Upper lobe of left lung (tissue), 6 donors: ENCODE measurements around the gene CD300LB. TPM values are rescaled to one million over a fixed set of nuclear protein-coding genes. Genes with fewer than 3 reads are reported as not detected.

Source experiments
- ATAC-seq, 2 donors: fragments of 200-7000 bp; cut with Tn5 transposase; one replicate each; pipeline ENCODE4 v1.9.1; 2022; ENCODE audit warnings: mild to moderate bottlenecking in 2 of 2, moderate library complexity in 2 of 2; ENCODE audit not compliant: low FRiP score in 2 of 2
- DNase-seq, 2 donors: peaks; one replicate each; pipeline ENCODE4 v3.0.0-alpha.2; 2019 to 2020
- H3K27ac ChIP-seq, 4 donors: fragments of 200-600 bp; sonication (generic); one replicate each; pipeline ENCODE4 v1.5.1; 2016 to 2019
- H3K27me3 ChIP-seq, 4 donors: fragments of 200-600 bp; sonication (generic); one replicate each; pipeline ENCODE4 v1.5.1; 2017 to 2019
- H3K36me3 ChIP-seq, 4 donors: fragments of 200-600 bp; sonication (generic); one replicate each; pipeline ENCODE4 v1.5.1; 2016 to 2019
- H3K4me1 ChIP-seq, 4 donors: fragments of 200-600 bp; sonication (generic); one replicate each; pipeline ENCODE4 v1.5.1; 2018 to 2019
- H3K4me3 ChIP-seq, 4 donors: fragments of 200-600 bp; sonication (generic); one replicate each; pipeline ENCODE4 v1.5.1; 2017 to 2019; ENCODE audit warnings: mild to moderate bottlenecking in 2 of 4, moderate library complexity in 1 of 4
- H3K9me3 ChIP-seq, 4 donors: fragments of 200-600 bp; sonication (generic); one replicate each; pipeline ENCODE4 v1.5.1; 2018 to 2019
- EP300 ChIP-seq, 4 donors: sonication (generic); formaldehyde crosslinking; IDR thresholded peaks; one replicate each; pipeline ENCODE4 v1.5.1; 2017; ENCODE audit warnings: antibody characterized with exemption in 4 of 4, control low read depth in 2 of 4
- POLR2A ChIP-seq, 4 donors: fragments of 450-650 bp; IDR thresholded peaks; one replicate each; pipeline ENCODE4 v1.5.1; 2016 to 2017; ENCODE audit warnings: antibody characterized with exemption in 4 of 4, mild to moderate bottlenecking in 2 of 4
- POLR2AphosphoS5 ChIP-seq, 2 donors: sonication (generic); formaldehyde crosslinking; IDR thresholded peaks; one replicate each; pipeline ENCODE4 v1.5.1; 2017; ENCODE audit warnings: antibody characterized with exemption in 2 of 2
- WGBS, 2 donors: methylation state at CpG; one replicate each; pipeline ENCODE4 v1.1.5; 2017 to 2018; 5-methylcytosine and 5-hydroxymethylcytosine counted together
- total RNA-seq, 6 donors: library from RNA; depleted of rRNA in 4 of 6; stranded (reverse); fragments of >200 nt in 4 of 6; gene quantifications; one replicate each; pipeline versions ENCODE4 v1.1.0 to v1.2.1, GENCODE V29; 2016 to 2021
- TF ChIP-seq, protein P1 (sequence below), 6 experiments: fragments of 450-650 bp in 4 of 6; fragments of 200-600 bp in 2 of 6; sonication (generic) in 2 of 6; IDR thresholded peaks; one replicate each; pipeline ENCODE4 v1.5.1; 2016 to 2019; ENCODE audit warnings: antibody characterized with exemption in 6 of 6
- donor health status: DM: no; HTN: no; CAD: no; lungs with moderate emphysema.
- donor health status: DM: no; HTN: yes; CAD: no; lungs with severe emphysema.

CD300LB gene
- total RNA-seq, 6 donors from 2014 or later, result 0.49 to 3.1 (median 1.5) TPM

DNA sequence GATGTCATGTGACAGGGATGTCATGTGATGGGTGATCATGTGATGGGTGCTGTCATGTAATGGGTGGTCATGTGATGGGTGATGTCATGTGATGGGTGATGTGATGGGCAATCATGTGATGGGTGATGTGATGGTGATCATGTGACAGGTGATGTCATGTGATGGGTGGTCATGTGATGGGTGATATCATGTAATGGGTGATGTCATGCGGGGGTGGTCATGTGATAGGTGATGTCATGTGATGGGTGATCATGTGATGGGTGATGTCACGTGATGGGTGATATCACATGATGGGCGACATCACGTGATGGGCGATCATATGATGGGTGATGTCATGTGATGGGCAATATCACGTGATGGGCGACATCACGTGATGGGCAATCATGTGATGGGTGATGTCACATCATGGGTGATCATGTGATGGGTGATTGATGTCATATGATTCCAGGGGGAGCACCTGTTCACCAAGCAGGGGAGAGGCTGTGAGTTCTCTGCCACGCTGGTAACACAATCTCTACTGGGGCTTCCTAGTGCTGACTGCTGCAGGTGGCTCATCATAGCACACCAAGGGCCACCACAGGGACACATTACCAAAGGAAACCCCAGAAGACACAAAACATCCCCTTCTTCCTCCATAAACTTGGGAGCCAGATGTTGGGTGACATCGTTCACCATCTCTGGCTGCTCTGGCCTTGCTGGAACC lies 16.5 kb downstream of the CD300LB start:
- no peak overlapping the region for H3K4me3 ChIP-seq
- WGBS, 2 donors, result 92 to 95% methylated on average over 10 of the region's 10 CpGs
- DNase-seq, result no peak

GRCh38 chr17:74513987-74514631 lies 17.2 kb downstream of the CD300LB start:
- H3K36me3 ChIP-seq, result no peaks in the 10 kb centered on the region
- 62 to 96% methylated on average over 3 of the region's 3 CpGs for WGBS, 2 donors
- no peak overlapping the region for H3K4me3 ChIP-seq
- H3K9me3 ChIP-seq, result no peaks in the 10 kb centered on the region
- H3K4me1 ChIP-seq, result peaks cover 0 to 6% (median 0%) of the 10 kb centered on the region in 4 donors
- no peaks in the 10 kb centered on the region for H3K27me3 ChIP-seq
- no peak for DNase-seq
- TF ChIP-seq, protein P1, sequence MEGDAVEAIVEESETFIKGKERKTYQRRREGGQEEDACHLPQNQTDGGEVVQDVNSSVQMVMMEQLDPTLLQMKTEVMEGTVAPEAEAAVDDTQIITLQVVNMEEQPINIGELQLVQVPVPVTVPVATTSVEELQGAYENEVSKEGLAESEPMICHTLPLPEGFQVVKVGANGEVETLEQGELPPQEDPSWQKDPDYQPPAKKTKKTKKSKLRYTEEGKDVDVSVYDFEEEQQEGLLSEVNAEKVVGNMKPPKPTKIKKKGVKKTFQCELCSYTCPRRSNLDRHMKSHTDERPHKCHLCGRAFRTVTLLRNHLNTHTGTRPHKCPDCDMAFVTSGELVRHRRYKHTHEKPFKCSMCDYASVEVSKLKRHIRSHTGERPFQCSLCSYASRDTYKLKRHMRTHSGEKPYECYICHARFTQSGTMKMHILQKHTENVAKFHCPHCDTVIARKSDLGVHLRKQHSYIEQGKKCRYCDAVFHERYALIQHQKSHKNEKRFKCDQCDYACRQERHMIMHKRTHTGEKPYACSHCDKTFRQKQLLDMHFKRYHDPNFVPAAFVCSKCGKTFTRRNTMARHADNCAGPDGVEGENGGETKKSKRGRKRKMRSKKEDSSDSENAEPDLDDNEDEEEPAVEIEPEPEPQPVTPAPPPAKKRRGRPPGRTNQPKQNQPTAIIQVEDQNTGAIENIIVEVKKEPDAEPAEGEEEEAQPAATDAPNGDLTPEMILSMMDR (IDR thresholded peaks at IDR 0.05), result no peak
- TF ChIP-seq POLR2A (IDR thresholded peaks at IDR 0.05) (no peak), EP300 (IDR thresholded peaks at IDR 0.05) (no peak), POLR2AphosphoS5 (IDR thresholded peaks at IDR 0.05) (no peak)
- H3K27ac ChIP-seq, result peak overlapping the region in 1 of 4 donors; percentile 73
- no peak for ATAC-seq

More for the DNA sequence above, 16.5 kb downstream of the CD300LB start:
- Histone ChIP-seq H3K36me3 (no peaks in the 10 kb centered on the region), H3K27me3 (no peaks in the 10 kb centered on the region), H3K9me3 (no peaks in the 10 kb centered on the region), H3K4me1 (peaks cover 0 to 6% (median 0%) of the 10 kb centered on the region in 4 donors), H3K27ac (no peak overlapping the region)
- TF ChIP-seq POLR2A (IDR thresholded peaks at IDR 0.05), result no peak
- TF ChIP-seq POLR2AphosphoS5 (IDR thresholded peaks at IDR 0.05), result no peak
- no peak for TF ChIP-seq EP300 (IDR thresholded peaks at IDR 0.05)
- TF ChIP-seq, protein P1 (IDR thresholded peaks at IDR 0.05), result no peak
- no peak for ATAC-seq

GRCh38 chr17:74512624-74513091 lies 18.6 kb downstream of the CD300LB start:
- 60 to 67% methylated on average over 7 of the region's 7 CpGs for WGBS, 2 donors
- peak; percentile 51 to 77 for ATAC-seq
- Histone ChIP-seq H3K27ac (peak overlapping the region in 2 of 4 donors; percentile 24 to 73), H3K4me1 (peaks cover 0 to 6% (median 0%) of the 10 kb centered on the region in 4 donors), H3K36me3 (no peaks in the 10 kb centered on the region), H3K4me3 (no peak overlapping the region), H3K27me3 (no peaks in the 10 kb centered on the region), H3K9me3 (no peaks in the 10 kb centered on the region)
- TF ChIP-seq POLR2AphosphoS5 (IDR thresholded peaks at IDR 0.05) (peak in 1 of 2 donors; percentile 8), EP300 (IDR thresholded peaks at IDR 0.05) (peak in 1 of 4 donors; percentile 20), POLR2A (IDR thresholded peaks at IDR 0.05) (peak in 1 of 4 donors; percentile 14)
- TF ChIP-seq, protein P1 (IDR thresholded peaks at IDR 0.05), result no peak
- DNase-seq, result peak in 1 of 2 donors; percentile 50

DNA sequence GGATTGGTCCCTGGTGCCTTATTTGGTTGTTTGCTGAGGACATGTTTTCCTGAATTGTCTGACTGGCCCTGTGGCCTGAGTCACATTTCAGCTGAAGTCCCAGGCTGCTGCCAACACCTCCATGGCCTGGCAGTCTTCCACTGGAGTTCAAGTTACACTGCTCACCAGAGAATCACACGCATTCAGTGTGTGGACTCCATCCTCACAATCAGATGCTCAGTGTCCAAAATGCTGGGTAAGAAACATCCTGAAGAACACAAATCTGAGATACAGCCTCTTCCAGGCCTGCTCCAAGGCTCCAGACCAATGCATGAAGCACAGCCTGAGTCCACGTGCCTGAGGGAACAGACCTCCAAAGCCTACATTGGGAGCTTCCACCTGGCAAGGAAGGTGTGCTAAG lies 19.2 kb downstream of the CD300LB start:
- Histone ChIP-seq H3K4me3 (no peak overlapping the region), H3K36me3 (no peaks in the 10 kb centered on the region), H3K27me3 (no peaks in the 10 kb centered on the region), H3K27ac (peak overlapping the region in 1 of 4 donors; percentile 73), H3K4me1 (peaks cover 0 to 6% (median 0%) of the 10 kb centered on the region in 4 donors), H3K9me3 (no peaks in the 10 kb centered on the region)
- ATAC-seq (no peak), DNase-seq (no peak)
- TF ChIP-seq POLR2A (IDR thresholded peaks at IDR 0.05) (no peak), EP300 (IDR thresholded peaks at IDR 0.05) (no peak), POLR2AphosphoS5 (IDR thresholded peaks at IDR 0.05) (no peak)
- TF ChIP-seq, protein P1 (IDR thresholded peaks at IDR 0.05), result no peak
- WGBS, 2 donors, result 75 to 82% methylated on average over 1 to 2 of the region's 2 CpGs
